ENCODE data around the gene PPFIA2.
"Not testable (repeated sequence)": the region's sequence is repeated elsewhere in the genome, so short reads cannot be mapped to it uniquely, and the experiment has no call there.

The PPFIA2 gene

GRCh38 chr12:81668475-81668874 lies 90.7 kb downstream of the PPFIA2 start:
- Histone ChIP-seq H3K9me3 (ENCODE audit: control insufficient read depth, insufficient read depth, low read depth, low read length) (no peaks in the 10 kb centered on the region), H3K36me3 (ENCODE audit: control insufficient read depth, insufficient read depth, low read length) (no peaks in the 10 kb centered on the region), H3K27ac (ENCODE audit: low read depth, low read length) (no peak overlapping the region), H3K27me3 (ENCODE audit: control insufficient read depth, insufficient read depth, low read length) (no peaks in the 10 kb centered on the region), H3K4me1 (ENCODE audit: control insufficient read depth, insufficient read depth, low read length) (no peaks in the 10 kb centered on the region), H3K4me3 (ENCODE audit: low read depth, low read length) (no peak overlapping the region), H3K9ac (ENCODE audit: low read length) (no peak overlapping the region)

- H3K4me3 ChIP-seq (ENCODE audit: low read depth, low read length); H3K27ac ChIP-seq (ENCODE audit: low read depth, low read length); H3K27me3 ChIP-seq (ENCODE audit: control insufficient read depth, insufficient read depth, low read length); H3K9ac ChIP-seq (ENCODE audit: low read length); H3K9me3 ChIP-seq (ENCODE audit: control insufficient read depth, insufficient read depth, low read depth, low read length); H3K36me3 ChIP-seq (ENCODE audit: control insufficient read depth, insufficient read depth, low read length); H3K4me1 ChIP-seq (ENCODE audit: control insufficient read depth, insufficient read depth, low read length): not testable (repeated sequence)
These were observed 99.8 kb downstream of the PPFIA2 start for GRCh38 chr12:81659310-81659709.

- H3K9me3 ChIP-seq (ENCODE audit: control insufficient read depth, insufficient read depth, low read depth, low read length) = no peaks in the 10 kb centered on the region
- H3K27me3 ChIP-seq (ENCODE audit: control insufficient read depth, insufficient read depth, low read length) = no peaks in the 10 kb centered on the region
- H3K27ac ChIP-seq (ENCODE audit: low read depth, low read length) = no peak overlapping the region
- no peak overlapping the region for H3K9ac ChIP-seq (ENCODE audit: low read length)
- H3K4me1 ChIP-seq (ENCODE audit: control insufficient read depth, insufficient read depth, low read length) = no peaks in the 10 kb centered on the region
- H3K4me3 ChIP-seq (ENCODE audit: low read depth, low read length) = no peak overlapping the region
- no peaks in the 10 kb centered on the region for H3K36me3 ChIP-seq (ENCODE audit: control insufficient read depth, insufficient read depth, low read length)
These were observed 114.6 kb downstream of the PPFIA2 start for GRCh38 chr12:81644503-81644902.

GRCh38 chr12:81639196-81639595 lies 120.0 kb downstream of the PPFIA2 start:
- Histone ChIP-seq H3K9me3 (ENCODE audit: control insufficient read depth, insufficient read depth, low read depth, low read length) (no peaks in the 10 kb centered on the region), H3K4me3 (ENCODE audit: low read depth, low read length) (no peak overlapping the region), H3K36me3 (ENCODE audit: control insufficient read depth, insufficient read depth, low read length) (no peaks in the 10 kb centered on the region), H3K27ac (ENCODE audit: low read depth, low read length) (no peak overlapping the region), H3K4me1 (ENCODE audit: control insufficient read depth, insufficient read depth, low read length) (no peaks in the 10 kb centered on the region), H3K27me3 (ENCODE audit: control insufficient read depth, insufficient read depth, low read length) (no peaks in the 10 kb centered on the region), H3K9ac (ENCODE audit: low read length) (no peak overlapping the region)

GRCh38 chr12:81633127-81633526 lies 126.0 kb downstream of the PPFIA2 start:
- Histone ChIP-seq H3K27ac (ENCODE audit: low read depth, low read length) (no peak overlapping the region), H3K4me3 (ENCODE audit: low read depth, low read length) (no peak overlapping the region), H3K36me3 (ENCODE audit: control insufficient read depth, insufficient read depth, low read length) (no peaks in the 10 kb centered on the region), H3K4me1 (ENCODE audit: control insufficient read depth, insufficient read depth, low read length) (no peaks in the 10 kb centered on the region), H3K9me3 (ENCODE audit: control insufficient read depth, insufficient read depth, low read depth, low read length) (no peaks in the 10 kb centered on the region), H3K9ac (ENCODE audit: low read length) (no peak overlapping the region), H3K27me3 (ENCODE audit: control insufficient read depth, insufficient read depth, low read length) (no peaks in the 10 kb centered on the region)

GRCh38 chr12:81627336-81628189 lies 131.6 kb downstream of the PPFIA2 start:
- Histone ChIP-seq H3K4me3 (ENCODE audit: low read depth, low read length) (no peak overlapping the region), H3K4me1 (ENCODE audit: control insufficient read depth, insufficient read depth, low read length) (no peaks in the 10 kb centered on the region), H3K27me3 (ENCODE audit: control insufficient read depth, insufficient read depth, low read length) (no peaks in the 10 kb centered on the region; the same call in 1 of the 2 replicates), H3K36me3 (ENCODE audit: control insufficient read depth, insufficient read depth, low read length) (no peaks in the 10 kb centered on the region), H3K9ac (ENCODE audit: low read length) (no peak overlapping the region), H3K27ac (ENCODE audit: low read depth, low read length) (no peak overlapping the region), H3K9me3 (ENCODE audit: control insufficient read depth, insufficient read depth, low read depth, low read length) (no peaks in the 10 kb centered on the region)

GRCh38 chr12:81626406-81626805 lies 132.7 kb downstream of the PPFIA2 start:
- H3K27me3 ChIP-seq (ENCODE audit: control insufficient read depth, insufficient read depth, low read length) = no peaks in the 10 kb centered on the region; the same call in 1 of the 2 replicates
- no peaks in the 10 kb centered on the region for H3K36me3 ChIP-seq (ENCODE audit: control insufficient read depth, insufficient read depth, low read length)
- H3K9ac ChIP-seq (ENCODE audit: low read length) = no peak overlapping the region
- no peaks in the 10 kb centered on the region for H3K4me1 ChIP-seq (ENCODE audit: control insufficient read depth, insufficient read depth, low read length)
- no peak overlapping the region for H3K27ac ChIP-seq (ENCODE audit: low read depth, low read length)
- H3K4me3 ChIP-seq (ENCODE audit: low read depth, low read length) = no peak overlapping the region
- no peaks in the 10 kb centered on the region for H3K9me3 ChIP-seq (ENCODE audit: control insufficient read depth, insufficient read depth, low read depth, low read length)

- no peaks in the 10 kb centered on the region for H3K9me3 ChIP-seq (ENCODE audit: control insufficient read depth, insufficient read depth, low read depth, low read length)
- no peak overlapping the region for H3K9ac ChIP-seq (ENCODE audit: low read length)
- no peaks in the 10 kb centered on the region for H3K36me3 ChIP-seq (ENCODE audit: control insufficient read depth, insufficient read depth, low read length)
- H3K27ac ChIP-seq (ENCODE audit: low read depth, low read length) = no peak overlapping the region
- H3K27me3 ChIP-seq (ENCODE audit: control insufficient read depth, insufficient read depth, low read length) = no peaks in the 10 kb centered on the region; the same call in 1 of the 2 replicates
- no peaks in the 10 kb centered on the region for H3K4me1 ChIP-seq (ENCODE audit: control insufficient read depth, insufficient read depth, low read length)
- H3K4me3 ChIP-seq (ENCODE audit: low read depth, low read length) = no peak overlapping the region
These were observed 141.2 kb downstream of the PPFIA2 start for GRCh38 chr12:81617915-81618314.

- H3K9ac ChIP-seq (ENCODE audit: low read length) = no peak overlapping the region
- no peak overlapping the region for H3K4me3 ChIP-seq (ENCODE audit: low read depth, low read length)
- no peaks in the 10 kb centered on the region for H3K36me3 ChIP-seq (ENCODE audit: control insufficient read depth, insufficient read depth, low read length)
- H3K27ac ChIP-seq (ENCODE audit: low read depth, low read length) = no peak overlapping the region
- no peaks in the 10 kb centered on the region for H3K4me1 ChIP-seq (ENCODE audit: control insufficient read depth, insufficient read depth, low read length)
- no peaks in the 10 kb centered on the region for H3K27me3 ChIP-seq (ENCODE audit: control insufficient read depth, insufficient read depth, low read length)
- H3K9me3 ChIP-seq (ENCODE audit: control insufficient read depth, insufficient read depth, low read depth, low read length) = no peaks in the 10 kb centered on the region
These were observed 144.0 kb downstream of the PPFIA2 start for GRCh38 chr12:81615026-81615588.

- no peaks in the 10 kb centered on the region for H3K36me3 ChIP-seq (ENCODE audit: control insufficient read depth, insufficient read depth, low read length)
- H3K27ac ChIP-seq (ENCODE audit: low read depth, low read length) = no peak overlapping the region
- H3K4me3 ChIP-seq (ENCODE audit: low read depth, low read length) = no peak overlapping the region
- H3K9ac ChIP-seq (ENCODE audit: low read length) = no peak overlapping the region
- H3K4me1 ChIP-seq (ENCODE audit: control insufficient read depth, insufficient read depth, low read length) = no peaks in the 10 kb centered on the region
- H3K27me3 ChIP-seq (ENCODE audit: control insufficient read depth, insufficient read depth, low read length) = no peaks in the 10 kb centered on the region
- H3K9me3 ChIP-seq (ENCODE audit: control insufficient read depth, insufficient read depth, low read depth, low read length) = no peaks in the 10 kb centered on the region
These were observed 147.9 kb downstream of the PPFIA2 start for GRCh38 chr12:81610955-81611889.

Measured in HUES6 (cell line).